Measurements from ENCODE around the gene MRPL32.

DNA sequence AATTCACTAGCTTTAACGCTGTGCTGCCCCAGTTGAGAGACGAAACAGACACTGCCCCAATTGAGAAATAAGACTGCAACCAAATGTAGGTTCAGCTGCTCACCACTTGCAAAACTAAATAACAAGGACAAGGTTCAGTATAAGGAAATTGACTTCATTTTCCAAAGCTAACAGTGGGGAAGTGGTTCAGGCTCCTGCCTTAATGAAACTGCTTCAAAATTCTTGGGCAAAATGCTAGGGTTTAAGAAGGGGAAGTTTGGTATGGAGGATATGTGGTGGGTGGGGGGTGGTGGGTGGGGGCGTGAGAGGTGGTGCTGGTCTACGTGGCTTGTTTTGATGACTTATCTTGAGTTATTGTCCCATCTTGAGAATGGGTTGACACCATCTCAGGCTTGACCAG, 21.8 kb downstream of the MRPL32 start:
- no peak for TF ChIP-seq CTCF (IDR thresholded peaks at IDR 0.05)
- no peak for TF ChIP-seq POLR2A (IDR thresholded peaks at IDR 0.05)
